ENCODE results near the gene RFXANK.

GRCh38 chr19:19176950-19177349 is 15.1 kb upstream of the RFXANK start:
- TF ChIP-seq CTCF (IDR thresholded peaks at IDR 0.05) (no peak), POLR2A (IDR thresholded peaks at IDR 0.05) (no peak)
